ENCODE measurements around the gene ACACB. TPM values are rescaled to one million over a fixed set of nuclear protein-coding genes. Genes with fewer than 3 reads are reported as not detected.

ACACB gene
- total RNA-seq = 27.7 TPM

GRCh38 chr12:109115758-109116610 lies at the start of gene ACACB:
ACACB (plus strand) TSS chr12:109116587; CDS start chr12:109139406, 22,819 bp downstream.
- no peaks in the 10 kb centered on the region for H3K9me3 ChIP-seq (ENCODE audit: control insufficient read depth in 3 of 3, low read length in 3 of 3)
- H3K27ac ChIP-seq (ENCODE audit: low read depth, low read length) = peak within 1 kb of the TSS; percentile 91
- no peaks in the 10 kb centered on the region for H3K27me3 ChIP-seq (ENCODE audit: control insufficient read depth in 3 of 3, insufficient read depth in 3 of 3, low read length in 3 of 3)
- peaks cover 0 to 2% (median 0%) of the 10 kb centered on the region in 3 donors for H3K36me3 ChIP-seq (ENCODE audit: control insufficient read depth in 3 of 3, insufficient read depth in 3 of 3, low read length in 3 of 3)
- H3K4me1 ChIP-seq (ENCODE audit: control insufficient read depth in 3 of 3, insufficient read depth in 3 of 3, low read length in 3 of 3) = peaks cover 45 to 71% (median 47%) of the 10 kb centered on the region in 3 donors
- peak within 1 kb of the TSS; percentile 75 to 94 (median 86) for H3K9ac ChIP-seq (ENCODE audit: low read depth in 1 of 3, low read length in 3 of 3)
- peak within 1 kb of the TSS; percentile 56 to 78 (median 74) for H3K4me3 ChIP-seq (ENCODE audit: low read length in 3 of 3)

- Histone ChIP-seq H3K36me3 (ENCODE audit: control insufficient read depth in 3 of 3, insufficient read depth in 3 of 3, low read length in 3 of 3) (peaks cover 48 to 68% (median 58%) of the 10 kb centered on the region in 3 donors), H3K4me1 (ENCODE audit: control insufficient read depth in 3 of 3, insufficient read depth in 3 of 3, low read length in 3 of 3) (no peaks in the 10 kb centered on the region), H3K4me3 (ENCODE audit: low read length in 3 of 3) (no peak overlapping the region), H3K27ac (ENCODE audit: low read depth, low read length) (no peak overlapping the region), H3K9me3 (ENCODE audit: control insufficient read depth in 3 of 3, low read length in 3 of 3) (no peaks in the 10 kb centered on the region), H3K9ac (ENCODE audit: low read depth in 1 of 3, low read length in 3 of 3) (no peak overlapping the region), H3K27me3 (ENCODE audit: control insufficient read depth in 3 of 3, insufficient read depth in 3 of 3, low read length in 3 of 3) (no peaks in the 10 kb centered on the region)
Observed at GRCh38 chr12:109069307-109070271, 46.8 kb upstream of the ACACB start.

- Histone ChIP-seq H3K27me3 (ENCODE audit: control insufficient read depth in 3 of 3, insufficient read depth in 3 of 3, low read length in 3 of 3) (no peaks in the 10 kb centered on the region), H3K9me3 (ENCODE audit: control insufficient read depth in 3 of 3, low read length in 3 of 3) (no peaks in the 10 kb centered on the region), H3K36me3 (ENCODE audit: control insufficient read depth in 3 of 3, insufficient read depth in 3 of 3, low read length in 3 of 3) (peaks cover 35 to 60% (median 46%) of the 10 kb centered on the region in 3 donors), H3K4me3 (ENCODE audit: low read length in 3 of 3) (no peak overlapping the region), H3K4me1 (ENCODE audit: control insufficient read depth in 3 of 3, insufficient read depth in 3 of 3, low read length in 3 of 3) (no peaks in the 10 kb centered on the region), H3K27ac (ENCODE audit: low read depth, low read length) (no peak overlapping the region), H3K9ac (ENCODE audit: low read depth in 1 of 3, low read length in 3 of 3) (no peak overlapping the region)
Observed at GRCh38 chr12:109074866-109075265, 41.5 kb upstream of the ACACB start.

- Histone ChIP-seq H3K27ac (ENCODE audit: low read depth, low read length) (no peak overlapping the region), H3K36me3 (ENCODE audit: control insufficient read depth in 3 of 3, insufficient read depth in 3 of 3, low read length in 3 of 3) (peaks cover 54 to 75% (median 67%) of the 10 kb centered on the region in 3 donors), H3K4me1 (ENCODE audit: control insufficient read depth in 3 of 3, insufficient read depth in 3 of 3, low read length in 3 of 3) (peaks cover 5 to 6% (median 6%) of the 10 kb centered on the region in 3 donors), H3K9ac (ENCODE audit: low read depth in 1 of 3, low read length in 3 of 3) (no peak overlapping the region), H3K9me3 (ENCODE audit: control insufficient read depth in 3 of 3, low read length in 3 of 3) (no peaks in the 10 kb centered on the region), H3K27me3 (ENCODE audit: control insufficient read depth in 3 of 3, insufficient read depth in 3 of 3, low read length in 3 of 3) (no peaks in the 10 kb centered on the region), H3K4me3 (ENCODE audit: low read length in 3 of 3) (no peak overlapping the region)
Observed at GRCh38 chr12:109082751-109083150, 33.6 kb upstream of the ACACB start.

GRCh38 chr12:109084425-109084824 lies 32.0 kb upstream of the ACACB start:
- Histone ChIP-seq H3K27ac (ENCODE audit: low read depth, low read length) (no peak overlapping the region), H3K36me3 (ENCODE audit: control insufficient read depth in 3 of 3, insufficient read depth in 3 of 3, low read length in 3 of 3) (peaks cover 64 to 86% (median 81%) of the 10 kb centered on the region in 3 donors), H3K27me3 (ENCODE audit: control insufficient read depth in 3 of 3, insufficient read depth in 3 of 3, low read length in 3 of 3) (no peaks in the 10 kb centered on the region), H3K4me1 (ENCODE audit: control insufficient read depth in 3 of 3, insufficient read depth in 3 of 3, low read length in 3 of 3) (peaks cover 5 to 6% (median 6%) of the 10 kb centered on the region in 3 donors), H3K9me3 (ENCODE audit: control insufficient read depth in 3 of 3, low read length in 3 of 3) (no peaks in the 10 kb centered on the region), H3K9ac (ENCODE audit: low read depth in 1 of 3, low read length in 3 of 3) (no peak overlapping the region), H3K4me3 (ENCODE audit: low read length in 3 of 3) (no peak overlapping the region)

GRCh38 chr12:109085590-109085989 lies 30.8 kb upstream of the ACACB start:
- Histone ChIP-seq H3K27me3 (ENCODE audit: control insufficient read depth in 3 of 3, insufficient read depth in 3 of 3, low read length in 3 of 3) (no peaks in the 10 kb centered on the region), H3K9ac (ENCODE audit: low read depth in 1 of 3, low read length in 3 of 3) (no peak overlapping the region), H3K36me3 (ENCODE audit: control insufficient read depth in 3 of 3, insufficient read depth in 3 of 3, low read length in 3 of 3) (peaks cover 68 to 92% (median 82%) of the 10 kb centered on the region in 3 donors)

GRCh38 chr12:109087250-109087649 lies 29.1 kb upstream of the ACACB start:
- H3K27me3 ChIP-seq (ENCODE audit: control insufficient read depth in 3 of 3, insufficient read depth in 3 of 3, low read length in 3 of 3) = no peaks in the 10 kb centered on the region
- peak overlapping the region in 1 of 3 donors; percentile 45 for H3K9ac ChIP-seq (ENCODE audit: low read depth in 1 of 3, low read length in 3 of 3)
- H3K9me3 ChIP-seq (ENCODE audit: control insufficient read depth in 3 of 3, low read length in 3 of 3) = no peaks in the 10 kb centered on the region
- H3K4me3 ChIP-seq (ENCODE audit: low read length in 3 of 3) = no peak overlapping the region
- H3K27ac ChIP-seq (ENCODE audit: low read depth, low read length) = no peak overlapping the region
- H3K4me1 ChIP-seq (ENCODE audit: control insufficient read depth in 3 of 3, insufficient read depth in 3 of 3, low read length in 3 of 3) = peaks cover 8 to 12% (median 12%) of the 10 kb centered on the region in 3 donors
- peaks cover 63 to 76% (median 71%) of the 10 kb centered on the region in 3 donors for H3K36me3 ChIP-seq (ENCODE audit: control insufficient read depth in 3 of 3, insufficient read depth in 3 of 3, low read length in 3 of 3)

More at GRCh38 chr12:109085590-109085989, 30.8 kb upstream of the ACACB start:
- no peak overlapping the region for H3K4me3 ChIP-seq (ENCODE audit: low read length in 3 of 3)
- H3K4me1 ChIP-seq (ENCODE audit: control insufficient read depth in 3 of 3, insufficient read depth in 3 of 3, low read length in 3 of 3) = peaks cover 5 to 6% (median 6%) of the 10 kb centered on the region in 3 donors
- H3K9me3 ChIP-seq (ENCODE audit: control insufficient read depth in 3 of 3, low read length in 3 of 3) = no peaks in the 10 kb centered on the region
- H3K27ac ChIP-seq (ENCODE audit: low read depth, low read length) = no peak overlapping the region

GRCh38 chr12:109088818-109089217 lies 27.6 kb upstream of the ACACB start:
- Histone ChIP-seq H3K4me1 (ENCODE audit: control insufficient read depth in 3 of 3, insufficient read depth in 3 of 3, low read length in 3 of 3) (peaks cover 22 to 27% (median 26%) of the 10 kb centered on the region in 3 donors), H3K36me3 (ENCODE audit: control insufficient read depth in 3 of 3, insufficient read depth in 3 of 3, low read length in 3 of 3) (peaks cover 48 to 61% (median 55%) of the 10 kb centered on the region in 3 donors), H3K9ac (ENCODE audit: low read depth in 1 of 3, low read length in 3 of 3) (no peak overlapping the region), H3K27me3 (ENCODE audit: control insufficient read depth in 3 of 3, insufficient read depth in 3 of 3, low read length in 3 of 3) (no peaks in the 10 kb centered on the region), H3K27ac (ENCODE audit: low read depth, low read length) (no peak overlapping the region), H3K4me3 (ENCODE audit: low read length in 3 of 3) (no peak overlapping the region), H3K9me3 (ENCODE audit: control insufficient read depth in 3 of 3, low read length in 3 of 3) (no peaks in the 10 kb centered on the region)

GRCh38 chr12:109089683-109090082 lies 26.7 kb upstream of the ACACB start:
- no peak overlapping the region for H3K27ac ChIP-seq (ENCODE audit: low read depth, low read length)
- H3K9me3 ChIP-seq (ENCODE audit: control insufficient read depth in 3 of 3, low read length in 3 of 3) = no peaks in the 10 kb centered on the region
- H3K27me3 ChIP-seq (ENCODE audit: control insufficient read depth in 3 of 3, insufficient read depth in 3 of 3, low read length in 3 of 3) = no peaks in the 10 kb centered on the region
- H3K4me3 ChIP-seq (ENCODE audit: low read length in 3 of 3) = no peak overlapping the region
- H3K9ac ChIP-seq (ENCODE audit: low read depth in 1 of 3, low read length in 3 of 3) = no peak overlapping the region
- H3K36me3 ChIP-seq (ENCODE audit: control insufficient read depth in 3 of 3, insufficient read depth in 3 of 3, low read length in 3 of 3) = peaks cover 40 to 54% (median 49%) of the 10 kb centered on the region in 3 donors
- H3K4me1 ChIP-seq (ENCODE audit: control insufficient read depth in 3 of 3, insufficient read depth in 3 of 3, low read length in 3 of 3) = peaks cover 23 to 28% (median 26%) of the 10 kb centered on the region in 3 donors
